Activated T-cell treated with anti-CD3 and anti-CD28 coated beads for 48 hours (primary cell): ENCODE data around the gene ULK3.
"Not testable (repeated sequence)": the region's sequence is repeated elsewhere in the genome, so short reads cannot be mapped to it uniquely, and the experiment has no call there.

ENCODE experiments used
- DNase-seq: peaks from one replicate; pipeline ENCODE4 v3.0.0-alpha.2; 2020; ENCODE audit warnings: low read depth

Gene ULK3, protein sequence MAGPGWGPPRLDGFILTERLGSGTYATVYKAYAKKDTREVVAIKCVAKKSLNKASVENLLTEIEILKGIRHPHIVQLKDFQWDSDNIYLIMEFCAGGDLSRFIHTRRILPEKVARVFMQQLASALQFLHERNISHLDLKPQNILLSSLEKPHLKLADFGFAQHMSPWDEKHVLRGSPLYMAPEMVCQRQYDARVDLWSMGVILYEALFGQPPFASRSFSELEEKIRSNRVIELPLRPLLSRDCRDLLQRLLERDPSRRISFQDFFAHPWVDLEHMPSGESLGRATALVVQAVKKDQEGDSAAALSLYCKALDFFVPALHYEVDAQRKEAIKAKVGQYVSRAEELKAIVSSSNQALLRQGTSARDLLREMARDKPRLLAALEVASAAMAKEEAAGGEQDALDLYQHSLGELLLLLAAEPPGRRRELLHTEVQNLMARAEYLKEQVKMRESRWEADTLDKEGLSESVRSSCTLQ

DNA sequence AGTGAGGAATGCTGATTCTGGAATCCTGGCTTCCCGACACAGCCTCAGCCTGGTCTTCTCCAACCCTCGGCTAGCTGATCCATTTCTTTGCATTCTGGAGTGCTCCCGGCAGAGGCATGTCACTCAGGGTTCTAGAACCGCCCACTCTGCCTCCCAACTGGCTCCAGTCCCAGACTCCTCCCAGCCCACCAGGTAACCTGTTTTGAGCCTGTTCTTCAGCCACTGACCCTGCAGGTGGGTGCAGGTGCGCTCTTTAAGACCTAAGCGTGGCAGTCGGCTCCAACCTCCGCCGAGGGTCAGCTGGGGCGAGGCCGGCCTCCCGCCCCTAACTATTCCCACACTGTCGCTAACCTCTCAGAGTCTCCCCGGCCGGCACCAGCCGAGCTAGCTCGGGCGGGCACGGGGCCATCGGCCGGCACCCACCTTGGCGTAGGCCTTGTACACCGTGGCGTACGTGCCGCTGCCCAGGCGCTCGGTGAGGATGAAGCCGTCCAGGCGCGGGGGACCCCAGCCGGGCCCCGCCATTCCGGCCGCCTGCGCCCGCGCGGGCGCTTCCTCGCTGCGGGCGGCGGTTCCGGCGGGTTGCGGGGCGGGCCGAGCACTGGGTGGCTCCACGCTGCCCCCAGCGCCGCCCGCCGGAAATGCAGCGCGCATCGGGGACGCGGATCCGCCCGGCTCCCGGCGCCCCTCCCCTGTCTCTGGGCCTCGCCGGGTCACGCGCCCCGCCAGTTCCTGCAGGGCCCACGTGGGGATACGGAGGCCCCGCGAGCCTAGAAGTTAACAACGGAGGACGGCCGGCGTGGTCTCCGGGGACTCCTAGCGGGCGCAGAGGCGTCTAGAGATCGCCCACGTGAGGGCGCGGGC, at the start of gene ULK3:
Gene ULK3 (minus strand): TSS at position 576 of the 864 bp plus-strand sequence. CDS start 51 bp downstream, at position 525.
- peak; percentile 94 for DNase-seq

GRCh38 chr15:74892313-74892712, 49.4 kb upstream of the ULK3 start:
- no peak for DNase-seq

GRCh38 chr15:74891469-74891868, 48.5 kb upstream of the ULK3 start:
- no peak for DNase-seq

DNA sequence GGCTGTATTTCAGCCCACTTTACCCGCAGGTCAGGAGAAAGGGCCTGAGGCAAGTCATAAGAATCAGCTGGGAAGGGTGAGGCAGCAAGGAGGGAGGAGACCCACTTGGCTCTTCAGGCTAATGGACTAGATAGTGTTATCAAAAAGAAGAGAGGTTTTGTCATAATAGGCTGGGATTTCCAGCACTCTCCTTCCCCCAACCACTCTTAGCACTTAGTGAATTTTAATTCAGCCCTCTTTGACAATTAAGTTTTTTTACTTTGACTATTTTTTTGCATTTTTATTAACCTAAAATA, 47.7 kb upstream of the ULK3 start:
- DNase-seq: no peak

DNA sequence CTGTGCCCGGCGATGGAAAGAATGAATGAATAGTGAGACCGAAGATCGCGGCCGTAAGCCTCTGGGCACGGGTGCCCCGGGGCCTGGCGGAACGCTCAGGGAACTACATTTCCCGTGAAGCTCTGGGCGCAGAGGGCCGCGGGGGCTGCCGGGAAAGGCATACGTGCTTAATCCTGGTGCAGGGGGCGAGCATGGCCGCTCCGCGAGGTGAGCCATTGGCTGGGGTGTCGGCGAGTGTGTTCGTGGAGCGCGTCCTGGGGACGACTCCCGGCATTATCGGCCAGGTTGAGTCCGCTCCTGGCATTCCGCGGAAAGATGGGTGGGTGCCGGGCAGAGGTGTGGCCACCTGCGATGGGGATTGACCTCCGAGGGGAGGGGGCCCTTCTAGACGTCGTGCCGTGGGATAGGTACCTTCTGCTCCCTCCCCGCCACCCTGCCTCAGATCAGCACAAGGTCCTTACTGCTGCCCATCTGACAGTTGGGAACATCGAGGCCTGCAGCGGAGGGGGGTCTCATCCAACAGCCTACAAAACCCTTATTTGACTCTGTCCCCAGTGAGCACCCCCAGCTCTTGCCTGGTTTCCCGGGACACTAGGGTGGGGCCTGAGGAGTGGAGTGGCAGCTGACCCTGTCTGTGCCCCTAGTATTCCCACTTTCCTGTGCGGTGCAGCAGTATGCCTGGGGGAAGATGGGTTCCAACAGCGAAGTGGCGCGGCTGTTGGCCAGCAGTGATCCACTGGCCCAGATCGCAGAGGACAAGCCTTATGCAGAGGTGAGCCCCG, 47.1 kb upstream of the ULK3 start, which contains the start of gene MPI:
Gene MPI (plus strand): TSS at position 160 of the 782 bp plus-strand sequence. CDS start 32 bp downstream, at position 192.
- peak; percentile 86 for DNase-seq

DNA sequence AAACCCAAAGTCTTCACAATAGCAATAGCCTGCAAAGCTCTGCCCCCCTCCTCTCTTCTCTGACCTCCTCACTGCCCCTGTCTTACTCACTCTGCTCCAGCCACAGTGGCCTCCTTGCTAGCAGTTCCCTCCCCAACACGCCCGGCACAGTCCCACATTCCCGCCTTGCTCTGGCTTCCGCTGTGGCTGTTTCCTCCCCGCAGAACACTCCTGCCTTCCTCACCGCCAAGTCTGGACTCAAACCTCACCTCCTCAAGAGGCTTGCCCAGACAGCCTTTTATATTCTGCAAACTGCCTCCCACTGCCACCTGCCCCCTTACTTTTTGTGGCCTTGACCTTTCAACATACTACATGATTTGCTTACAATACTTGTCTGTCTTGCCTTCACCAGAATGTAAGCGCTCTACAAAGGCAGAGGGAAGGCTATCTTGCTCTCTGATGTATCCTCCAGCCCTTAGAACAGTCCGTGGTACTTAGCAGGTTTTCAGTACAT, 46.5 kb upstream of the ULK3 start:
- no peak for DNase-seq

DNA sequence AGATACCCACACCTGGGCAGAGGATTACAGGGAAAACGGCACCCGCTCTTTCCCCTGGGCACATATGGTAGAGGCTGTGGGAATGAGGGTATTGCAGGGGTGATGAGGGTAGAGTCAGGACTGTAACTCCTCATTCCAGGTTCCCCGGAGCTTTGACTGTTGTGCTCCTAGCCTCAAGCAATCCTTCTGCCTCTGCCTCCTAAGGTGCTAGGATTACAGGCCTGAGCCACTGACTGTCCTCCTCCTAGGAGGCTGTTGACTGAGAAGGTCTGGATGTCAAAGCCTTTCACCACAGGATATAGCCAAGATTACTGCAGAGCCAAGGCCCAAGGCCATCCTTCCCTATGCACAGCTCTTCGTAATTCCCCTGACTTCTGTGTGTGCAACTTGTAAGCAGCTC, 45.8 kb upstream of the ULK3 start:
- no peak for DNase-seq

- DNase-seq: not testable (repeated sequence)
These were observed 44.7 kb upstream of the ULK3 start for GRCh38 chr15:74887537-74888193.

- DNase-seq: no peak
These were observed 42.5 kb upstream of the ULK3 start for GRCh38 chr15:74885461-74885860.

- DNase-seq: no peak
These were observed 41.7 kb upstream of the ULK3 start for GRCh38 chr15:74884428-74885223.

- no peak for DNase-seq
These were observed 39.6 kb upstream of the ULK3 start for GRCh38 chr15:74882528-74882927.

GRCh38 chr15:74878273-74878672, 35.3 kb upstream of the ULK3 start:
- no peak for DNase-seq

DNA sequence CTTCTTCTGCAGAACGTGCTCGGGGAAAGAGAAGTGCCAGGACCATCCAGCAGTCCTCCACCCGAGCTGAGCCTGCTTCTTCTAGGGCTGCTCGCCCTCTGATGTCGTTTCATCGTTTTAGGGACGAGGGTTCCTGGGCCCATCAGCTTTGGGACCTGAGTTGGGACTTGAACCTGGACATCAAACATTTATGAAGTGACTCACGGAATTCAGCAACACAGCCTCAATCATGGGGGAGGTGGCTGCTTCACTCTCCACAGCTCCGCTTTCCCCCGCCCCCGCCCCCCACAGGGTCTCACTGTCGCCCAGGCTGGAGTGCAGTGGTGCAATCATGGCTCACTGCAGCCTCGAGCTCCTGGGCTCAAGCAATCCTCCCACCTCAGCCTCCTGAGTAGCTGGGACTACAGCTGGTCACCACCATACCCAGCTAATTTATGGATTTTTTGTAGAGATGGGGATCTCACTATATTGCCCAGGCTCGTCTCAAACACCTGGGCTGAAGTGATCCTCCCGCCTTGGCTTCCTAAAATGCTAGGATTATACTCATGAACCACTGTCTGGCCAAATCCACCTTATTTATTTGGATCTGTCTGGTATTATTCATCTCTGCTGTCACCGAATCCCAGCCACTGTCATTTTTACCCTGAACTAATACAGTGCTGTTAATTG, 30.9 kb upstream of the ULK3 start:
- no peak for DNase-seq

DNA sequence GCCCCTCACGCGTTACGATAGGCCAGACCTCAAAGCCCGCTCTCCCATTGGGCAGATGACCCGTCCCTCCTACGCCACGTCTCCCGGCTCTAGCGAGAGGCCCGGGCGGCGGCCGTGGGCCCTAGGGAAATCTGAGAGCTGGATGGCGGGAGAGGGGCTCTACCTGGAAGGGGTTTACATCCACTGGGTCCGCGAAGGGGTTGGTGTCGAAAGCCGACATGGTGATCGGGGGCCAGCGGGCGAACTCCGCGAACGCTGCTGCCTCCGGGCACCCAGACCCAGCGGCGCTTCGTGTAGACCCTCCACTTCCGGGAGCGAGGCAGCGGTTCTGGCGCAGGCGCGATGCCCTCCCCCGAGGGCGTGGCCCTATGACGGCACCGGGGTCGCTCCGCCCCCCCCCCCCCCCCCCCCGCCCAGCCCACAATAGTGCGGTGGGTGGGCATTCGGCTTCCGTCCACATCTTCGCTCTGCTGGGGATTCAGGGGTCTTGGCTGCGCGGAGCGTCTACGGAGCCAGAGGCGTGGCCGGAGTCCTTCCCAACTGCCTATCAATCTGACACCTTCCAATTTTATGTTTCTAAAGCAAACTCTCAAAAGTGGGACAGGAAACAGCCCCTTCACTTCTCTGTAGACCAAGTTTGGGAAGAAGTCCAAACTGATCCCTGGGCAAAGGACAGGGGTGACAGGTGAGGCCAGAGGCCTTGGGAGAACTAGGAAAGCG, 30.2 kb upstream of the ULK3 start, which contains the start of gene SCAMP2:
Gene SCAMP2 (minus strand): TSS at position 330 of the 720 bp plus-strand sequence. CDS start 110 bp downstream, at position 220.
- peak; percentile 85 for DNase-seq

- no peak for DNase-seq
These were observed 29.7 kb upstream of the ULK3 start for GRCh38 chr15:74872702-74873035.

DNA sequence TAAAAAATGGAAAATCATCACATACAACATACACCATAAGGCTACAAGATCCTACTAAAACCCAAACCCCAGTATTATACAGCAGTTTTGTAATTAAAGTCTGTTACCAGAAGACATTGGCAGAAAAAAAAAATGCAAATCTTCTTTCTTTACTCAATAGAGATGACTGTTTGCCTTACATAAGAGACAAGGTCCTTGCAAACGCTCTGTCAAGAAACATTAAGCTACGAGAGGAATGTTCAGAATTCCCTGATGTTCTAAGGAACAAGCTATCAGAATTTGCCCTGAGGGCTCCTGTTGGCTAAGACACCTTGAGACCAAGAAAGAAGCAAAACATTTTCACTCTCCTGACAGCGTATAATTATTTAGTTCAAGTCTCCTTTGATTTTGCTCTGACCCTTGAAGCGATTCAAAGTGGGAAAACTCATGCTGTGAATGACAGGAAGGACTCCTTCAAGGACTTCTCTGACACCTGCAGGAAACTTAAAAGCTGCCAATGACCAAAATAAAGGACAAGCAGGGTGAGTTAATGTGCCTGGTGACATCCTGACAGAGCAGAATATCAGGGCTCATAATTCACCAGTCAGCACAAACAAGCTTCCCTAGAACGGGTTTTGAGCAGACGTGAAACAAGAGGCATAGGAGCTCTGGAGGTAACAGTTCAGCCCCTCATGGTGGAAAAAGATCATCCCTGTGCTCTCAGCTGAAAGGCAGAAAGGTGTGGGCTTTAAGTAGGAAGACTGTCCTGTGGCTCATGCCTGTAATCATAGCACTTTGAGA, 27.7 kb upstream of the ULK3 start:
- DNase-seq: no peak

DNA sequence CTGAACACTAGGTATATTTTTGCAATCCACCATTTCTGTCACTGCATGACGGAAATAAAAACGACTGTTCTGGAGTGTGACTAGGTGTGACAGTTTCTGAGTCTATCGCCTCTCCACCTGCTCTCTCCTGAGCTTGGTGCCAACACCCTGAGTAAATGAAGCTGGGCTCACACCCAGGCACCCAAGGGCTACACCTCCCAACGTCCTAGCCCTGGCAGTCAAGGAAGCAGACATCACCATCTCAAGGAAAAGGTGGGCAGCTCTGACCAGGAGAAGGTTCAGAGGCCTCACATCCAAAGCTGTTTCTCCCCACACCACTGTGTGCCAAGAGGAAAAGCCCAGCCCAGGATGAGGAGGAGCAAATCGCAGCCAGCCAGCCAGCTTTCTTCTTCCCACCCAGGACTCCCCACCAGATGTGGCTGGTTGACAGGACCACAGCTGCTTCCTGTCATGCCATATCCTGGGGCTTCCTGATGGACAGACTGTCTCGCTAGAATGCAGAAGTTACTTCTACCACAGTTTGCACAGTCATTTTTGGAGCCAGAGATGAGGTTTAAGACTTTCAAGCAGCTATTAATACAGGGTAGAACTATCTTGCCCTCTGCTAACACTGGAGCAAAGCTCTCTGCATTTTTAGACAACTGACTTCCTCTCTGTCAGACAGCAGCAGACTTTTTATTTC, 26.9 kb upstream of the ULK3 start:
- no peak for DNase-seq

DNA sequence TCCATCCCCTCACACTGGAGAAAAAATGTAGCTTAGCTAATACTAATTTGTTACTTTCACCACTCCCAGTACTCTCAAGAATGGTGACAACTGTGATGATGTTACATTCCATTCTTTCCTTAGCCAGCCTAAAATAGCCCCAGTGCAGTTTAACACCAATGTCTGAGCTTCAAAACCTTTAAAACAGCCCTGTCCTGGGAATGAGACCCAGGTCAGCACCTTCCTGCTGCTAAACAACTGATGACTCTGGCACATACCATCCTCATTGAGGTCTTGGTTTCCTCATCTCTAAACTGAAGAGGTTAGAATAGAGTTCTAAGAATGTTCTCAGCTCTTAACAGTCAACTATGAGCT, 26.4 kb upstream of the ULK3 start:
- DNase-seq: no peak
